Adrenal gland (tissue), 5 donors: ENCODE data around the gene DNAH1.

Experiments used
- CTCF ChIP-seq, 6 experiments: fragments of 450-650 bp in 4 of 6; fragments of 200-600 bp in 2 of 6; sonication (generic) in 1 of 6; IDR thresholded peaks; 1 replicate in 5 of 6; 2 replicates in 1 of 6; pipeline versions ENCODE4 v1.5.1 to v1.8.0; 2016 to 2021; ENCODE audit warnings: antibody characterized with exemption in 6 of 6, mild to moderate bottlenecking in 2 of 6, moderate library complexity in 1 of 6
- POLR2A ChIP-seq, 2 donors: fragments of 450-650 bp; IDR thresholded peaks; one replicate each; pipeline ENCODE4 v1.6.1; 2017; ENCODE audit warnings: antibody characterized with exemption in 2 of 2, mild to moderate bottlenecking in 2 of 2, moderate library complexity in 1 of 2
- donor health status: DM: no; HTN: no; CAD: no.

GRCh38 chr3:52396907-52397591 lies 80.9 kb downstream of the DNAH1 start:
- no peak for TF ChIP-seq CTCF (IDR thresholded peaks at IDR 0.05)
- TF ChIP-seq POLR2A (IDR thresholded peaks at IDR 0.05) = no peak
